ENCODE data around the gene ADD2. TPM values are rescaled to one million over a fixed set of nuclear protein-coding genes. Genes with fewer than 3 reads are reported as not detected.

Gene ADD2
- total and polyA plus RNA-seq, 2 experiments from 2014 or later: 34.6 to 223 TPM

DNA sequence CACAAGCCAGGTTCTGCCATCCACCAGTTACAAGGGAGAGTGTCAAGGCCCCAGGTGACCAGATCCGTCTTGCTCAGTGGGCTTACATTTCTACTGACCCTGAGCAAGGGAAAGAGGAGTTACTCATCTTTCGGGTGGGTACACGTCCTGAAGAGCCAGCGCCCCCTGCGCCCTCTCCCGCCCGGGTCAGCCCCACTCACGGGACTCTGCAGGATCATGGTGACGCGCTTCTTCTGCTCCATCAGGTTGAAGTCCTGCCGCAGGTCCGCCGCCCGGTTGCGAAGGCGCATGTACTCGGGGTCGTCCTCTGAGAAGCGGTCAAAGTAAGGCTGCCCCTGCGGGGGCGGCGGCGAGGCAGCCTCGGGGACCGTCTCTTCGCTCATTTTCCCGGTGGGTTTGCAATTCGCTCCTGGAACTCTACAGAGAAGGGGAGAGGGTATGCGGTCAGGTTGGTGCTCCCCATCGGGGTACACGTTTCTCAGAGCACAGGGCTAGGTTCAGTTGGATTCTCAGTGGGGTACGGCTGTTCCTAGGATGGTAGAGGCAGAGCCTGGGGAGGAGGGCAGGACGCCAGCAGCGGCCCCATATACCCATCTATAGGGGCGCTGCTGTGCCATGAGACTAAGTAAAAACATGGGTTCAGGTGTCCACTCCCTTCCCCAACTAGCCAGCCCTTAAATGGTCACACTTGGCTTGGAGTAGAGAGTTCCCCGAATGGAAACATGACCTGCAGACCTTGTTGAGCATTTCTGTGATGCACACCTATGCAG is 61.8 kb downstream of the ADD2 start:
- Histone ChIP-seq H3K79me2 (replicated peaks; ENCODE audit: insufficient read depth) (peaks cover 33% of the 10 kb centered on the region), H3F3A (replicated peaks; ENCODE audit: low read depth) (no peaks in the 10 kb centered on the region), H3K4me2 (no peak overlapping the region), H3K9me2 (ENCODE audit: insufficient read depth) (0 out of 2 replicates have a peak, but pooled peaks cover 4% of the 10 kb centered on the region), H2AFZ (no peak overlapping the region), H3K27me3 (ENCODE audit: insufficient read depth) (no peaks in the 10 kb centered on the region), H3K4me3 (no peak overlapping the region), H4K20me1 (replicated peaks; ENCODE audit: insufficient read depth) (peaks cover 25% of the 10 kb centered on the region), H3K36me3 (ENCODE audit: insufficient read depth) (peaks cover 10% of the 10 kb centered on the region; the same call in 1 of the 2 replicates), H3K27ac (ENCODE audit: low read depth) (no peak overlapping the region; the same call in 1 of the 2 replicates), H3K4me1 (ENCODE audit: insufficient read depth) (peaks cover 11% of the 10 kb centered on the region)
- peak overlapping the region; percentile 70; the same call in 1 of the 2 replicates for H3K27ac Mint-ChIP-seq
- DNase-seq (ENCODE audit: low spot score) (no peak), ATAC-seq (peak; percentile 46)
- peaks cover 7% of the 10 kb centered on the region for H3K27me3 Mint-ChIP-seq (ENCODE audit: insufficient read depth, low read depth, poor library complexity)
- H3K4me3 Mint-ChIP-seq: no peak overlapping the region
- H3K36me3 Mint-ChIP-seq (ENCODE audit: low read depth): peaks cover 62% of the 10 kb centered on the region
- peaks cover 45% of the 10 kb centered on the region for H3K4me1 Mint-ChIP-seq
- H3K9me3 Mint-ChIP-seq: no peaks in the 10 kb centered on the region
- TF ChIP-seq, protein P1, sequence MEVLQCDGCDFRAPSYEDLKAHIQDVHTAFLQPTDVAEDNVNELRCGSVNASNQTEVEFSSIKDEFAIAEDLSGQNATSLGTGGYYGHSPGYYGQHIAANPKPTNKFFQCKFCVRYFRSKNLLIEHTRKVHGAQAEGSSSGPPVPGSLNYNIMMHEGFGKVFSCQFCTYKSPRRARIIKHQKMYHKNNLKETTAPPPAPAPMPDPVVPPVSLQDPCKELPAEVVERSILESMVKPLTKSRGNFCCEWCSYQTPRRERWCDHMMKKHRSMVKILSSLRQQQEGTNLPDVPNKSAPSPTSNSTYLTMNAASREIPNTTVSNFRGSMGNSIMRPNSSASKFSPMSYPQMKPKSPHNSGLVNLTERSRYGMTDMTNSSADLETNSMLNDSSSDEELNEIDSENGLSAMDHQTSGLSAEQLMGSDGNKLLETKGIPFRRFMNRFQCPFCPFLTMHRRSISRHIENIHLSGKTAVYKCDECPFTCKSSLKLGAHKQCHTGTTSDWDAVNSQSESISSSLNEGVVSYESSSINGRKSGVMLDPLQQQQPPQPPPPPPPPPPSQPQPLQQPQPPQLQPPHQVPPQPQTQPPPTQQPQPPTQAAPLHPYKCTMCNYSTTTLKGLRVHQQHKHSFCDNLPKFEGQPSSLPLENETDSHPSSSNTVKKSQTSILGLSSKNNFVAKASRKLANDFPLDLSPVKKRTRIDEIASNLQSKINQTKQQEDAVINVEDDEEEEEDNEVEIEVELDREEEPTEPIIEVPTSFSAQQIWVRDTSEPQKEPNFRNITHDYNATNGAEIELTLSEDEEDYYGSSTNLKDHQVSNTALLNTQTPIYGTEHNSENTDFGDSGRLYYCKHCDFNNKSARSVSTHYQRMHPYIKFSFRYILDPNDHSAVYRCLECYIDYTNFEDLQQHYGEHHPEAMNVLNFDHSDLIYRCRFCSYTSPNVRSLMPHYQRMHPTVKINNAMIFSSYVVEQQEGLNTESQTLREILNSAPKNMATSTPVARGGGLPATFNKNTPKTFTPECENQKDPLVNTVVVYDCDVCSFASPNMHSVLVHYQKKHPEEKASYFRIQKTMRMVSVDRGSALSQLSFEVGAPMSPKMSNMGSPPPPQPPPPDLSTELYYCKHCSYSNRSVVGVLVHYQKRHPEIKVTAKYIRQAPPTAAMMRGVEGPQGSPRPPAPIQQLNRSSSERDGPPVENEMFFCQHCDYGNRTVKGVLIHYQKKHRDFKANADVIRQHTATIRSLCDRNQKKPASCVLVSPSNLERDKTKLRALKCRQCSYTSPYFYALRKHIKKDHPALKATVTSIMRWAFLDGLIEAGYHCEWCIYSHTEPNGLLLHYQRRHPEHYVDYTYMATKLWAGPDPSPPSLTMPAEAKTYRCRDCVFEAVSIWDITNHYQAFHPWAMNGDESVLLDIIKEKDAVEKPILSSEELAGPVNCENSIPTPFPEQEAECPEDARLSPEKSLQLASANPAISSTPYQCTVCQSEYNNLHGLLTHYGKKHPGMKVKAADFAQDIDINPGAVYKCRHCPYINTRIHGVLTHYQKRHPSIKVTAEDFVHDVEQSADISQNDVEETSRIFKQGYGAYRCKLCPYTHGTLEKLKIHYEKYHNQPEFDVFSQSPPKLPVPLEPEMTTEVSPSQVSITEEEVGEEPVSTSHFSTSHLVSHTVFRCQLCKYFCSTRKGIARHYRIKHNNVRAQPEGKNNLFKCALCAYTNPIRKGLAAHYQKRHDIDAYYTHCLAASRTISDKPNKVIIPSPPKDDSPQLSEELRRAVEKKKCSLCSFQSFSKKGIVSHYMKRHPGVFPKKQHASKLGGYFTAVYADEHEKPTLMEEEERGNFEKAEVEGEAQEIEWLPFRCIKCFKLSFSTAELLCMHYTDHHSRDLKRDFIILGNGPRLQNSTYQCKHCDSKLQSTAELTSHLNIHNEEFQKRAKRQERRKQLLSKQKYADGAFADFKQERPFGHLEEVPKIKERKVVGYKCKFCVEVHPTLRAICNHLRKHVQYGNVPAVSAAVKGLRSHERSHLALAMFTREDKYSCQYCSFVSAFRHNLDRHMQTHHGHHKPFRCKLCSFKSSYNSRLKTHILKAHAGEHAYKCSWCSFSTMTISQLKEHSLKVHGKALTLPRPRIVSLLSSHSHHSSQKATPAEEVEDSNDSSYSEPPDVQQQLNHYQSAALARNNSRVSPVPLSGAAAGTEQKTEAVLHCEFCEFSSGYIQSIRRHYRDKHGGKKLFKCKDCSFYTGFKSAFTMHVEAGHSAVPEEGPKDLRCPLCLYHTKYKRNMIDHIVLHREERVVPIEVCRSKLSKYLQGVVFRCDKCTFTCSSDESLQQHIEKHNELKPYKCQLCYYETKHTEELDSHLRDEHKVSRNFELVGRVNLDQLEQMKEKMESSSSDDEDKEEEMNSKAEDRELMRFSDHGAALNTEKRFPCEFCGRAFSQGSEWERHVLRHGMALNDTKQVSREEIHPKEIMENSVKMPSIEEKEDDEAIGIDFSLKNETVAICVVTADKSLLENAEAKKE (CRISPR knock-in tag; IDR thresholded peaks at IDR 0.05): no peak
- no peak for TF ChIP-seq ZNF331 (CRISPR knock-in tag; IDR thresholded peaks at IDR 0.05; ENCODE audit: low read depth)
- no peak for TF ChIP-seq POLR2AphosphoS5 (IDR thresholded peaks at IDR 0.05; ENCODE audit: low read depth)
- TF ChIP-seq, protein P2, sequence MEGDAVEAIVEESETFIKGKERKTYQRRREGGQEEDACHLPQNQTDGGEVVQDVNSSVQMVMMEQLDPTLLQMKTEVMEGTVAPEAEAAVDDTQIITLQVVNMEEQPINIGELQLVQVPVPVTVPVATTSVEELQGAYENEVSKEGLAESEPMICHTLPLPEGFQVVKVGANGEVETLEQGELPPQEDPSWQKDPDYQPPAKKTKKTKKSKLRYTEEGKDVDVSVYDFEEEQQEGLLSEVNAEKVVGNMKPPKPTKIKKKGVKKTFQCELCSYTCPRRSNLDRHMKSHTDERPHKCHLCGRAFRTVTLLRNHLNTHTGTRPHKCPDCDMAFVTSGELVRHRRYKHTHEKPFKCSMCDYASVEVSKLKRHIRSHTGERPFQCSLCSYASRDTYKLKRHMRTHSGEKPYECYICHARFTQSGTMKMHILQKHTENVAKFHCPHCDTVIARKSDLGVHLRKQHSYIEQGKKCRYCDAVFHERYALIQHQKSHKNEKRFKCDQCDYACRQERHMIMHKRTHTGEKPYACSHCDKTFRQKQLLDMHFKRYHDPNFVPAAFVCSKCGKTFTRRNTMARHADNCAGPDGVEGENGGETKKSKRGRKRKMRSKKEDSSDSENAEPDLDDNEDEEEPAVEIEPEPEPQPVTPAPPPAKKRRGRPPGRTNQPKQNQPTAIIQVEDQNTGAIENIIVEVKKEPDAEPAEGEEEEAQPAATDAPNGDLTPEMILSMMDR (conservative IDR thresholded peaks at IDR 0.05; ENCODE audit: low read depth in 2 of 2): peak; percentile 30 to 43; a peak in 3 of 4 replicates
- TF ChIP-seq, protein P3, sequence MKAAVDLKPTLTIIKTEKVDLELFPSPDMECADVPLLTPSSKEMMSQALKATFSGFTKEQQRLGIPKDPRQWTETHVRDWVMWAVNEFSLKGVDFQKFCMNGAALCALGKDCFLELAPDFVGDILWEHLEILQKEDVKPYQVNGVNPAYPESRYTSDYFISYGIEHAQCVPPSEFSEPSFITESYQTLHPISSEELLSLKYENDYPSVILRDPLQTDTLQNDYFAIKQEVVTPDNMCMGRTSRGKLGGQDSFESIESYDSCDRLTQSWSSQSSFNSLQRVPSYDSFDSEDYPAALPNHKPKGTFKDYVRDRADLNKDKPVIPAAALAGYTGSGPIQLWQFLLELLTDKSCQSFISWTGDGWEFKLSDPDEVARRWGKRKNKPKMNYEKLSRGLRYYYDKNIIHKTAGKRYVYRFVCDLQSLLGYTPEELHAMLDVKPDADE (IDR thresholded peaks at IDR 0.05): no peak
- TF ChIP-seq CREB1 (CRISPR knock-in tag; IDR thresholded peaks at IDR 0.05; ENCODE audit: low read depth): no peak
- no peak for TF ChIP-seq EZH2phosphoT487 (IDR thresholded peaks at IDR 0.05; ENCODE audit: unreplicated experiment)

Data from GM23338 (cell line).